ENCODE results near the gene NSFL1C. TPM values are rescaled to one million over a fixed set of nuclear protein-coding genes. Genes with fewer than 3 reads are reported as not detected.

NSFL1C gene
- total and polyA plus RNA-seq, 2 of the 4 experiments (the other 2 are of a cell fraction): 33.0 to 40.3 TPM

GRCh38 chr20:1462834-1463233, 3.8 kb downstream of the NSFL1C start:
- Histone ChIP-seq H3K79me1 (ENCODE audit: low read depth in 1 of 2, low read length in 2 of 2) (peaks cover 48 to 75% of the 10 kb centered on the region in 2 experiments), H3K23ac (ENCODE audit: low read depth, low read length) (no peak overlapping the region), H3K27me3 (ENCODE audit: control insufficient read depth, insufficient read depth, low read length) (no peaks in the 10 kb centered on the region; the same call in 1 of the 2 replicates), H3K18ac (ENCODE audit: low read depth, low read length) (no peak overlapping the region), H3K36me3 (ENCODE audit: control insufficient read depth, insufficient read depth, low read length) (peaks cover 25% of the 10 kb centered on the region), H2BK120ac (ENCODE audit: low read depth, low read length) (no peak overlapping the region), H3K14ac (replicated peaks; ENCODE audit: low read depth, low read length) (no peak overlapping the region), H3K4me1 (ENCODE audit: control insufficient read depth, insufficient read depth, low read length) (peaks cover 2% of the 10 kb centered on the region), H2BK5ac (ENCODE audit: low read depth, low read length, poor library complexity, severe bottlenecking) (no peak overlapping the region), H3K4ac (ENCODE audit: low read depth, low read length) (no peak overlapping the region), H2AK9ac (replicated peaks; ENCODE audit: low read depth, low read length, poor library complexity) (no peak overlapping the region), H4K20me1 (ENCODE audit: insufficient read depth, low read length) (peaks cover 38% of the 10 kb centered on the region), H2AFZ (replicated peaks; ENCODE audit: low read length, poor library complexity) (no peak overlapping the region), H3K9me1 (ENCODE audit: insufficient read depth, low read length) (peaks cover 11% of the 10 kb centered on the region; the same call in 1 of the 2 replicates), H3K27ac (ENCODE audit: insufficient read depth, low read length) (no peak overlapping the region), H4K91ac (ENCODE audit: insufficient read depth, low read depth, low read length) (no peak overlapping the region), H4K5ac (ENCODE audit: low read depth, low read length) (no peak overlapping the region), H3K9ac (ENCODE audit: low read depth, low read length) (no peak overlapping the region), H3K4me3 (ENCODE audit: insufficient read depth, low read depth, low read length) (no peak overlapping the region), H2BK15ac (ENCODE audit: low read depth, low read length) (no peak overlapping the region), H2AK5ac (ENCODE audit: low read depth, low read length) (no peak overlapping the region), H3K56ac (ENCODE audit: extremely low read depth, insufficient read depth, low read length) (no peak overlapping the region), H3K4me2 (ENCODE audit: low read depth, low read length) (no peak overlapping the region), H3K9me3 (ENCODE audit: control insufficient read depth, insufficient read depth, low read length) (no peaks in the 10 kb centered on the region), H2BK20ac (ENCODE audit: low read depth, low read length) (no peak overlapping the region), H4K8ac (ENCODE audit: low read depth in 2 of 2, low read length in 2 of 2) (no peak overlapping the region)
- POLR2A ChIA-PET (ENCODE audit: unreplicated experiment): no interaction called here
- dilution Hi-C loops (cut with HindIII; ENCODE audit: low sequenced_read_pairs, unreplicated experiment) (no loop called here), in situ Hi-C loops (cut with MboI; ENCODE audit: low sequenced_read_pairs) (no loop called here), intact Hi-C loops (cut with micrococcal nuclease) (no loop called here)
- ATAC-seq (ENCODE audit: low read depth) (no peak), DNase-seq (no peak)
- no peak for TF ChIP-seq USF2 (IDR thresholded peaks at IDR 0.05; ENCODE audit: low read depth, low read length)
- no peak for TF ChIP-seq RCOR1 (IDR thresholded peaks at IDR 0.05; ENCODE audit: insufficient replicate concordance, low read length)
- no peak for TF ChIP-seq RFX5 (IDR thresholded peaks at IDR 0.05; ENCODE audit: low read depth, low read length)
- TF ChIP-seq MXI1 (IDR thresholded peaks at IDR 0.05; ENCODE audit: borderline replicate concordance, low read depth, low read length): no peak
- TF ChIP-seq FOS (IDR thresholded peaks at IDR 0.05; ENCODE audit: low read depth, low read length): no peak
- TF ChIP-seq SMC3 (IDR thresholded peaks at IDR 0.05; ENCODE audit: low read depth, low read length): no peak
- TF ChIP-seq BHLHE40 (IDR thresholded peaks at IDR 0.05; ENCODE audit: low read depth, low read length): no peak
- TF ChIP-seq CHD1 (IDR thresholded peaks at IDR 0.05; ENCODE audit: low read depth, low read length): no peak
- no peak for TF ChIP-seq MAFK (IDR thresholded peaks at IDR 0.05; ENCODE audit: low read depth, low read length)
- TF ChIP-seq CEBPB (IDR thresholded peaks at IDR 0.05; ENCODE audit: low read depth, low read length): no peak
- no peak for TF ChIP-seq POLR2A (IDR thresholded peaks at IDR 0.05; ENCODE audit: low read depth, low read length)
- TF ChIP-seq NFE2L2 (IDR thresholded peaks at IDR 0.05; ENCODE audit: low read depth, low read length): no peak
- TF ChIP-seq RAD21 (IDR thresholded peaks at IDR 0.05; ENCODE audit: low read length): no peak
- TF ChIP-seq MAZ (IDR thresholded peaks at IDR 0.05; ENCODE audit: borderline replicate concordance, low read depth, low read length): no peak
- TF ChIP-seq CTCF (conservative IDR thresholded peaks at IDR 0.05; ENCODE audit: low read depth, low read length): no peak
- CTCF ChIA-PET: no interaction called here
- BruUV-seq (replicated peaks): no TSS peak
- no CpG with 5 or more reads among the region's 3 CpGs for WGBS, 2 experiments (ENCODE audit: extremely low coverage in 2 of 2, insufficient read length in 1 of 2)
